GM18511 (cell line): ENCODE measurements around the gene NCOA1.

Source experiments
- ATAC-seq: cut with Tn5 transposase; IDR thresholded peaks from one replicate; pipeline ENCODE4 v1.9.1; 2021; ENCODE audit warnings: mild to moderate bottlenecking, moderate library complexity; ENCODE audit not compliant: unreplicated experiment

NCOA1 gene

GRCh38 chr2:24725956-24726355, 234.9 kb downstream of the NCOA1 start:
- ATAC-seq, result no peak

GRCh38 chr2:24730481-24730880, 239.4 kb downstream of the NCOA1 start:
- no peak for ATAC-seq

- ATAC-seq, result no peak
These were observed 240.0 kb downstream of the NCOA1 start for GRCh38 chr2:24731040-24731439.

GRCh38 chr2:24731923-24732322, 240.9 kb downstream of the NCOA1 start:
- no peak for ATAC-seq

GRCh38 chr2:24734741-24735140, 243.7 kb downstream of the NCOA1 start:
- ATAC-seq, result no peak

GRCh38 chr2:24739354-24740025, 248.4 kb downstream of the NCOA1 start:
- no peak for ATAC-seq

GRCh38 chr2:24740142-24740541, 249.1 kb downstream of the NCOA1 start:
- no peak for ATAC-seq

GRCh38 chr2:24742730-24743129, 251.7 kb downstream of the NCOA1 start:
- ATAC-seq, result no peak

GRCh38 chr2:24743924-24744323, 252.9 kb downstream of the NCOA1 start:
- no peak for ATAC-seq

GRCh38 chr2:24744356-24744755, 253.3 kb downstream of the NCOA1 start:
- no peak for ATAC-seq

GRCh38 chr2:24745825-24746224, 254.8 kb downstream of the NCOA1 start:
- ATAC-seq, result no peak

GRCh38 chr2:24747299-24747698, 256.2 kb downstream of the NCOA1 start:
- no peak for ATAC-seq

GRCh38 chr2:24749069-24749691, 258.1 kb downstream of the NCOA1 start:
- ATAC-seq, result no peak

GRCh38 chr2:24754985-24755705, 264.1 kb downstream of the NCOA1 start:
- ATAC-seq, result no peak

- no peak for ATAC-seq
These were observed 265.7 kb downstream of the NCOA1 start for GRCh38 chr2:24756789-24757188.

GRCh38 chr2:24761866-24762265, 270.8 kb downstream of the NCOA1 start:
- no peak for ATAC-seq

GRCh38 chr2:24762518-24762917, 271.5 kb downstream of the NCOA1 start:
- ATAC-seq, result no peak

- ATAC-seq, result no peak
These were observed 272.8 kb downstream of the NCOA1 start for GRCh38 chr2:24763843-24764242.

GRCh38 chr2:24766609-24767008, 275.6 kb downstream of the NCOA1 start:
- no peak for ATAC-seq

GRCh38 chr2:24768013-24768412, 277.0 kb downstream of the NCOA1 start:
- no peak for ATAC-seq

- no peak for ATAC-seq
These were observed 277.5 kb downstream of the NCOA1 start for GRCh38 chr2:24768601-24769000.

GRCh38 chr2:24771061-24771460, 280.0 kb downstream of the NCOA1 start:
- no peak for ATAC-seq
